NCI-H2081 treated with DMSO at 0.1 percent for 48 hours (cell line): ENCODE data around the gene UBE2D4.
"Not testable (repeated sequence)": the region's sequence is repeated elsewhere in the genome, so short reads cannot be mapped to it uniquely, and the experiment has no call there.

Source experiments
- DNase-seq: peaks from one replicate; lab custom pipeline; 2025; lab: John Stamatoyannopoulos, UW

The UBE2D4 gene

DNA sequence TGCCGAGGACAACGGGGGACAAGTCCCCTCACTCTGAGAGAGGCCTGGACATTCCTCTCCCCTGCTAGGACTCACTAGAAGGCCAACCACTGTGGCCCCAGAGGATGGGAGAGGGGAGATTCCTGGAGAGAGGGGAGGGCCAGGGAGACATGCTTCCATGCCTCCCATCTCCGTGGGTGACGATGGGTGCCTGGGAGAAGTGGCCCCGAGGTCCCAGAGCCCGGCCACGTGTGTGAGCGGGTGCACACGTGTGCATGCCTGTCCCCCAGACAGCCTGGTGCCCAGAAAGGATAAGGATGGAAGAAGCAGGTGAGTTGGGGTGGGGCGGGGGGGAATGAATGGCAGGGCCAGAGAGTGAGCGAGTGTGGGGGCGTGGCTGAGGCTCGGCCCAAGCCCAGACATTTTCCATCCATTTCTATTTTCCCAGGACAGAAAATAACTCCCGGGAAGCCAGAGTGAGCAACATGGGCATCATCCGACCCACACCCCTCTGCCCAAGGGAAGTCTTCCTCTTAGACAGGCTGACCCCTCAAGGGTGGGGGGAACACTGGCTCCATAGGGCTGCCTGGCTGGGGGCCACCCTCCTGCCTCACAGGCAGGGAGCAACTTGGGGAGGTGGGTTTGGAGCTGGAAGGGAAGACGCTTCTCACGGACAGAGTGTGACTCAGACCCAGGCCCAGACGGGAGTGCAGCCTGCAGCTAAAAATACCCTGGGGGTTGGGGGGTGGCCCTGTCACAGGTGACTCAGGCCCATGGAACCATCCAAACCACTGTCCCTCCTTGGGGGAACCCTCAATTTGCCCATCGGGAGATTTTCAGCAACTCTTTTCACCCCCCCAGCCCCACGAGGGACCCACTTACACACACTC is 42.2 kb downstream of the UBE2D4 start:
- DNase-seq = not testable (repeated sequence)

DNA sequence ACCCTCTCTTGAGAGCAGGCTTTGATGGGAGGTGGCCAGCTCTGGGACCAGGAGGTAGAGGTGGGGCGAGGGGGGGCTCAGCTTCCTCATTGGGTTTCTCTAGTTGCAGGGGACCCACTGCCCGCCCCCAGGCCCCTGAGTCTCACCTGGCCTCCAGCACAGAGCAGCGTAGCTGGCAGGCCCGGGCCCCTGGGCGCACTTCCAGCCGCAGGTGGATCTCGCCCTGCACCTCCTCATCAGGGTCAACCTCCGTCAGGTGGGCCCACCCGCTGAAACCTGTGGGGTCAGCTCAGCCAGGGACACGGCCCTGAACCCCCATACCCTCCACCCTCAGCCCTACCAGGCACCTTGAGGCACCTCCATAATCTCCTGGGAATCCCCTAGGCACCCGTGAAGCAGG is 43.4 kb downstream of the UBE2D4 start:
- DNase-seq = not testable (repeated sequence)

DNA sequence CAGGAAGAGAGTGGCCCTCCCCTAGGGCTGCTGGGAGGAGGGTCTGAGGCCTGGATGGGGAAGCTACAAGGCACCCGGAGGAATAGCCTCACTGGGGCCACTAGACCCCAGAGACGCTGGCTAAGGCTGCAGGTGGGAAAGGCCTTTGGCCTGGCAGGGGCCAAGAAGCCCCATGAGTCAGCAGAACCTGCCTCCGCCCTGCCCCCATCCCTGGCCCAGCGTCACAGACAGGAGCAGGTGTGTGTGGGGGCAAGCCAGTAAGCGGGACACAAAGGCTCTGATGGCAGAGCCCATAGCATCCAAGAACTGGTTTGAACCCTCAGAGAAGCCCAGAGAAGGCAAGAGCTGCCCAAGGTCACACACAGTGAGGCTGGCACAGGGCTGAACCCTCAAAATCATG is 44.5 kb downstream of the UBE2D4 start:
- not testable (repeated sequence) for DNase-seq

DNA sequence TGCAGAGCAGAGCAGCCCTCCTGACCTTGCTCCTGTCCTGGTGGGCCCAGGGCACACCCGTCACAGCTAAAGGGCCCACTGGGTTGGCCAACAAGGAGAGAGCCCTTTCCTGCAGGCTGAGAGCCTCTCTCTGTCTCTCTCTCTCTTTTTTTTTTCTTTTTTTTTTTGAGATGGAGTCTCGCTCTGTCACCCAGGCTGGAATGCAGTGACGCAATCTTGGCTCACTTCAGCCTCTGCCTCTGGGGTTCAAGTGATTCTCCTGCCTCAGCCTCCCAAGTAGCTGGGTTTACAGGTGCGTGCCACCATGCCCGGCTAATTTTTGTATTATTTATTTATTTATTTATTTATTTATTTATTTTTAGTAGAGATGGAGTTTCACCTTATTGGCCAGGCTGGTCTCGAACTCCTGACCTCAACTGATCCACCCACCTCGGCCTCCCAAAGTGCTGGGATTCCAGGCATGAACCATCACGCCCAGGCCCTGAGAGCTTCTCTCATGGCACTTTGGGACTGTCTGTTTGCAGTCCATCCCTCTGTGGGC is 47.9 kb downstream of the UBE2D4 start:
- not testable (repeated sequence) for DNase-seq

DNA sequence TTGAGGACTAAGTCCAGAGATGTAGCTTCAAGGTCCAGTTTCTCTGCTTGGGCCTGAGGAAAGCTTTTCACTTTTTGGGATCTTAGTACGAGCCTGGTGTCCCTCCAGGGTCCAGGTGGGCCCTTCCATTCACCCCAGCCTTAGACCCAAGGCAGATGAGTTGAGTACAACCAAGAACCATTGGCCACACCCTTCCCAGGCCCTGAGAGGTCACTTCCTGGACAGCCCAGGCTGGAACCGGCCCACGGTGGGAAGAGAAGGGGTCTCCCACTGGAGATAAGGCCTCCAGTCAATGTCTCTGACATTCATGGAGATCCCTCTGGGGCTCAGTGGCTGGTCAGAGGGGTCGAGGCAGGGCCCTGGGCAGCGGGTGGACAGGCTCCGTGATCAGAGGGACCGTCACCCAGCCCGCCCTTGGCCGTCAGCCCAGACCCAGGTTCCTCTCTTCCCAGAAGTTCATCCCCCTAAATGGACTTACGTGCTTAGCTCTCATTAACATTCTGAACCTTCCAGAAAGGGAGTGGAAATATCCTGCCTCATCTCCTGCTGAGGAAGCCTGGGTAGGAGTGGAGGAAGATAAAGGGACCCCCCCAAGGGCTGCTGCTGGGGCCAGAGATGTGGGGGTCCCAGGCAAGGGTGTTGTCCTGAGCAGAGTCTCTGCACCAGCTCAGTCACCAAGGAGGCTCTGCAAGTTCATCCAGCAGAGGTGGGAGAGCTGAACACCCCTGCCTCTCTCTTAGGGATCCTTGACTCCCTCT is 48.7 kb downstream of the UBE2D4 start:
- not testable (repeated sequence) for DNase-seq

DNA sequence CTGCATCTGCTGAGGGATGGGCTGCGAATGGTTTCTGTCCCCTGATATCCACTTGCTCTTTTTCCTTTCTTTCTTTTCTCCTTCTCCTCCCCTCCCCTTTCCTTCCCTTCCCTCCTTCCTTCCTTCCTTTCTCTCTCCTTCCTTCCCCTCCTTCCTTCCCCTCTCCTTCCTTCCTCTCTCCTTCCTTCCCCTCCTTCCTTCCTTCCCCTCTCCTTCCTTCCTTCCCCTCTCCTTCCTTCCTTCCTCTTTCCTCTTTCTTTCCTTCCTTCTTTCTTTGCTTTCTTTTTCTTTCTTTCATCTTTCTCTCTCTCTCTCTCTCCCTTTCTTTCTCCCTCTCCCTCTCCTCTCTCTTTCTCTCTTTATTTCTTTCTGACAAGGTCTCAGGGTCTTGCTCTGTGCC is 51.3 kb downstream of the UBE2D4 start:
- DNase-seq = no peak

DNA sequence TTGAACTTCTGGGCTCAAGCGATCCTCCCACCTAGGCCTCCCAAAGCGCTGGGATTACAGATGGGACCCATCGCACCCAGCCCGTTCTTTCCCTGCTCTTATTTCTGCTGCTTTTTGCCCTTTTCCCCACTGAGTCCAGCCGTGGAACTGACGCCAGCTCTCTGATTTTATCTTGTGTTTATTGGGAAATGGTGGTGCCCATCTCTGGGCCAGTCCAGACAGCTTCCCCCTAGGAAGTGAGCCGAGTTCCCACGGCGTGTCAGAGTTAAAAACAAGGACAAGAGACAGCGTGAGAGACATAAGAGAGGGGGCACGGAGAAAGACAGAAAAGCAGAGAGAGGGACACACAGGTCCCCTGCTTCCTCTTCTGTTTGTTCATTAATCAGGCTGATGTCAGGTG is 51.9 kb downstream of the UBE2D4 start:
- not testable (repeated sequence) for DNase-seq

DNA sequence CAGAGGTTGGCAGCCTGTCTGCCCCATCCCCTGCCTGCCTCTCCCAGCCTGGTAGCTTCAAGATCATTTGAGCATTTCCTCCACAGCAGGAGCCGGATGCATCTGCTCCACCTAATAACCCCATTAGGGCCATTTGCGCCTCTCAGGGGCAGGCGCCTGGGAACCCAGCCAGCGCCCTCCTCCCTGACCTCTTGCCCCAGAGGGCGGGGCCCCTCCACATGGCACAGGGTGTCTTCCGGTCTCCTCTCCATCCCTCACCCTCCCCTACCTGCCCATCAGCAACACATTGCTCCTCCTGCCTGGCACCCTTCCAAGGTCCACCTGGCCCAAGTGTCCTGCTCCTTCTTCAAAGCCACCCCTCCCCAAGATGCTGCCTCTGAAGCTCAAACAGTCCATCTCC is 56.6 kb downstream of the UBE2D4 start:
- not testable (repeated sequence) for DNase-seq

DNA sequence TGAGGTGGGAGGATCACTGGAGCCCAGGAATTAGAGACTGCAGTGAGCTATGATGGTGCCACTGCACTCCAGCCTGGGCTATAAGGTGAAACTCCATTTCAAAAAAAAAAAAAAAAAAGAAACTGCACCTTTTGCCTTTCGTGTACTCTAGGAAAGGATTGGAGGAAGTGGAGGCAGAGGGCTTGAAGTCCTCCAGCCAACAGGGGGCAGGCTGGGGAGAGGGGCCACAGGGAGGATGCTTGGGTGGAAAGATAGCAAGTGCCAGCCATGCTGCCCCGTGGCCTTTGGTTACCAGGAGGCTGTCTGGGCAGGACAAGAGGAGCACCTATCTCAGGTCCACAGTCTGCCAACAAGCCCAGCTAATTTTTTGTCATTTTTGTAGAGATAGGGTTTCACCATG is 57.5 kb downstream of the UBE2D4 start:
- DNase-seq = not testable (repeated sequence)

DNA sequence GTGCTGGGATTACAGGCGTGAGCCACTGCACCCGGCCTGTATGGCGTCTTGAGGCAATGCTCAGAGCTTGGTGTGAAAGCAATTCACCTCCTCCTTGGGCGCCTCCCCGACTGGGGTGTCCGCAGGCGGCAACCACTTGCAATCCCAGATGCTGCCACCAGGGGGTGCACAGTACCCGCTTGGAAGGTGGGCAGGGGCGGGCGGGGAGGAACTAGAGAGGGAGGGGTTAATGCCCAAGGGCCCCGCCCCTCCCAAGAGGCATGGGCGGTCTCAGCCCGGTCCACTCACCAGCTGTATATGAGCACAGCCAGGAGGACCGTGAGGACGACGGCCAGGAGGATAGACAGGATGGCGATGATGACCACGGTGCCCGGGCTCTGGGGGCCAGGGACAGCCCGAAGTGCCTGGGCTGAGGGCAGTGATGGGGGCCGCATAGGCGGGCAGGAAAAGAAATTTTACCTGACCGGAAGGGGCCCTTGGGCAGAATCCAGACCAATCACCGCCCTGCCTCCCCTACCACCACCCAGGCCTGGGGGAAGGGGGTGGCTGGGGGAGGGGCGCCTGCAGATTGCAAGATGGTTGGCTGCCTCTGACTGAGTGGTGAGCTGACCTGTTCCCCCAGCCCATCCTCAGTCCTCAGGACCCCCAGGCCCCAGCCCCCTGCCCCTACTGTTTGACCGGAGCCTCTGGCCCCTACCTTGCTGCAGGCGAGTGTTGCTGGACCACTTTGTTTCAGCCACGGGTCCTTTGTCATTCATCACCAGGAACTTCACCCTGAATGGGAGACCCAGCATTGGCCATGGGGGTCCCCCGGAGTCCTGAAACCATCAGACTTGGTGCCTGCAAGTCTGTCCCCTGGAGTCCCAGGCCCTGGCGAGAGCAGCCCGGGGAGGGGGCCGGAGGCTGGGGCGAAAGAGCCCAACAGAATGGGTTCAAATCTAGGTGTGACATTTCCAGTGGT is 59.9 kb downstream of the UBE2D4 start:
- not testable (repeated sequence) for DNase-seq

DNA sequence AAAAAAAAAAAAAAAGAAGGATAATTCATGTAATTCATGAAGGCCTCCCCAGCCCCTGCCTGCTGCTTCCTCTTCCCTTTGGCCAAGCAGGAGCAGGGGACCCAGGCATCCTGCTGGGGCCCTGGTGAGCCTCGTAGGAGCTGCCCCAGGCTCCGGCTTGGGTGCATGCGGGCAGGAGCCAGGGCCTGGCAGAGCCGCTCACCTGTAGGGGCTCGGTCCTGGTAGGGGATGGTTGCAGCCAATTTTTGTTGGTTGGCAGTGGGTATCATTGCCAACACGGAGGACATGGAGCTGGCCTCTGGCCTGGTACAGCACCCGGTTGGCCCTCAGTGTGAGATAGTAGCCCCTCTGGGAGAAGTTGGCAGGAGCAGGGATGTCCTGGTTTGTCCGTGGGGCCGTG is 61.2 kb downstream of the UBE2D4 start:
- not testable (repeated sequence) for DNase-seq

DNA sequence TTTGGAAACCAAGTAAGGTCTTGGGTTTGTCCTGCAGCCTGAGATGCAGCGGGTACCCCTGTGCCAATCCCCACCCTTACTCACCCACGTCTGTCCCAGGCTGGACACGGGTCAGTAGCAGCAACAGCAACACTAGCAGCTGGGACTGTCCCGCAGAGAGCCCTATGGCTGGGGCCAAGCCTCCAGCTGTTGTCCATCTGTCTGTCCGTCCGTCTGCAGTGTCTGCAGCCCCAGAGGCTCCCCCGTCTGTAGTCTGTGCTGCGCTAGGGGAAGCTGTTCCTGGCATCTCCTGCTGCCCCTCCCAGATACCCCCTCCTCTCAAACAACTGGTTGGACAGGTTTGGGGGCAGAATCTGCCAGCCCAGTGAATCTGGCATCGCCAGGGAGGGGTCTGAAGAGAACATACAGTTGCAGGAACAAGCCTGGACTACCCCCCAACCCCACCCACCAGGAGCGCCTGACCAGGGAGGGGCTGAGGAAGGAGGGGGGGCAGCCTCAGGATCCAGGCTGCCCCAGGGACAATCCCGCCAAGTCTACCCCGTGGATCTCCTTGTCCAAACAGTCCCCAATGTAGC is 63.9 kb downstream of the UBE2D4 start:
- DNase-seq = not testable (repeated sequence)

DNA sequence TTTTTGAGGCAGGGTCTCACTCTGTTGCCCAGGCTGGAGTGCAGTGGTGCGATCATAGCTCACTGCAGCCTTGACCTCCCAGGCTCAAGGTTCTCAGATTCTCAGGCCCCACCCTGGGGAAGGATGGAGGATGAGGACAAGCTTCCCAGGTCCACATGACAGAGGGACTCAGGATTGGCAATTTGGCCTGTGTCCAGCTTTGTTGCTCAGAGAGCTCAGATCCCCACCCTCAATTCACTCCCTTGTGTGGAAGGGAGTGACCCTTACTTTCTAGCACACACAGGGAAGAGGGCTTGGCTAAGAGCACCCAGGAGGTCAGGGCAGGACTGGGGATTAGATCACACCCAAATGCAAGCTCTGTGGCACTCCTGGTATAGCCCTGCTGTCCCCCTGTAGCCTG is 64.6 kb downstream of the UBE2D4 start:
- not testable (repeated sequence) for DNase-seq

DNA sequence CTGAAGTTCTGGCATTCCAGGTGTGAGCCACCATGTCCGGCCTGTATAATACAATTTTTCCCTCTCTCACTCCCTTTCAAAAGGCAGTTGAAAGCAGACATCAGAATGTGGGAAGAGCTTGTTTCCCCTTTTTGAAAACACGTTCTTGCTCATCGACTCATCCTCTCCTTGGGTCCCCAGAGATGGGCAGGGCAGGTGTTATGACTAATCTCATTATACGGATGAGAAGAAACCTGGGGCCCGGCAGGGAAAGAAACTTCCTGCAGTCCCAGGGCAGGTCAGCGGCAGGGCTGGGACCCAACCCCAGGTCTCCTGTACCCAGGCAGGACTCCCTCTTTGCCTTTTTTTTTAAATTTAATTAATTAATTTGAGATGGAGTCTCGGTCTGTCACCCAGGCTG is 66.7 kb downstream of the UBE2D4 start:
- not testable (repeated sequence) for DNase-seq

DNA sequence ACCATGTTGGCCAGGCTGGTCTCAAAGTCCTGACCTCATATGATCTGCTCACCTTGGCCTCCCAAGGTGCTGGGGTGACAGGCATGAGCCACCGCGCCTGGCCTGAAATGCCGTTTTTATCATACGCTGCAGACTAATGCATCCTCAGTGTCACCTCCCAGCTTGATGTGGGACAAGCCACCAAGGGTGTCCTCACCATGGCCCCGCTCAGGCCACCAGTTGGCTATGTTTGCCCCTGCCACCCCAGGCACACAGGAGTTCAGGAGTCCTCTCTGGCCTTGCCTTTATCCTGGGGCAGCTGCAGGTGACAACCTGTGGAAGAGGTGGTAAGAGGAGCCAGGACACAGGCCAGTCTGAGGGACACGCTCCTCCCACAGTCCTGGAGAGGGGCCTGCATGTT is 68.4 kb downstream of the UBE2D4 start:
- DNase-seq = not testable (repeated sequence)

DNA sequence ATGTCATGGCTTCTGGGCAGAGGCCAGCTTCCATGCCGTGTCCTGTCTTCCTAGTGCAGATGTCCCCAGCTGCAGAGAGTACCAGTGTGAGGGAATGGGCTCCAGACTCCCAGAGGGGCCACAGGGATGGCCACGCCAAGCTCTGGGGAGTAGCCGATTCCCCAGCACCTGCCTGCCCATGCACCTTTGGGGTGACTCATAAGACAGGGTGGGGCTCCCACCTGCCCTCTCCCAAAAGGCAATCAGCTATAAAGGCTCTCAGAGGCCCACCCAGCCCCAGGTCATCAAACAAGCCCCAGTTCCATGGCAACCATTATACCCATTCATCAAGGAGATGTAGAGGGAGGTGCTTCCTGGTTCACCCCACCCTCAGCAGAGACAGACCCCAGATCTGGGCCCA is 71.3 kb downstream of the UBE2D4 start, which contains the start of gene SPDYE1:
TSS of gene SPDYE1 (plus strand) at position 366 of the 400 bp plus-strand sequence. CDS start 2,053 bp downstream, outside the sequence.
- DNase-seq = not testable (repeated sequence)
